Lower leg skin (tissue), 3 donors: ENCODE results near the gene SPRY4.

Source experiments
- POLR2A ChIP-seq, 2 donors: fragments of 450-650 bp; IDR thresholded peaks; one replicate each; pipeline ENCODE4 v1.6.1; 2016 to 2017; ENCODE audit warnings: antibody characterized with exemption in 2 of 2, mild to moderate bottlenecking in 1 of 2, moderate library complexity in 1 of 2
- TF ChIP-seq, protein P1 (sequence below), 3 donors: fragments of 450-650 bp; IDR thresholded peaks; one replicate each; pipeline ENCODE4 v1.5.1; 2016; ENCODE audit warnings: antibody characterized with exemption in 3 of 3, mild to moderate bottlenecking in 3 of 3, moderate library complexity in 2 of 3

DNA sequence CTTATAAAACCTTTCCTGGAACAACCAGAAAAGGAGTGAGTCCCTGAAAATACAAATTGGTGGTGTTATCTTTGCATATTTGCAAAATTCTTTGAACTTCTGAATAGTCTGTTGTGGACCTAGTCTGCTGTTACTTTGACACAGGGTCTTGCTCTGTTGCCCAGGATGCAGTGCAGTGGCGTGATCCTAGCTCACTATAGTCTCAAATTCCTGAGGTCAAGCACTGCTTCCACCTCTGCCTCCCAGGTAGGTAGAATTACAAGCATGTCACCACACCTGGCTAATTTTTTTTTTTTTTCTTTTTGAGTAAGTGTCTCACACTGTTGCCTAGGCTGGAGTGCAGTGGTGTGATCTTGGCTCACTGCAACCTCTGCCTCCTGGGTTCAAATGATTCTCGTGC, 43.7 kb upstream of the SPRY4 start:
- TF ChIP-seq, protein P1, sequence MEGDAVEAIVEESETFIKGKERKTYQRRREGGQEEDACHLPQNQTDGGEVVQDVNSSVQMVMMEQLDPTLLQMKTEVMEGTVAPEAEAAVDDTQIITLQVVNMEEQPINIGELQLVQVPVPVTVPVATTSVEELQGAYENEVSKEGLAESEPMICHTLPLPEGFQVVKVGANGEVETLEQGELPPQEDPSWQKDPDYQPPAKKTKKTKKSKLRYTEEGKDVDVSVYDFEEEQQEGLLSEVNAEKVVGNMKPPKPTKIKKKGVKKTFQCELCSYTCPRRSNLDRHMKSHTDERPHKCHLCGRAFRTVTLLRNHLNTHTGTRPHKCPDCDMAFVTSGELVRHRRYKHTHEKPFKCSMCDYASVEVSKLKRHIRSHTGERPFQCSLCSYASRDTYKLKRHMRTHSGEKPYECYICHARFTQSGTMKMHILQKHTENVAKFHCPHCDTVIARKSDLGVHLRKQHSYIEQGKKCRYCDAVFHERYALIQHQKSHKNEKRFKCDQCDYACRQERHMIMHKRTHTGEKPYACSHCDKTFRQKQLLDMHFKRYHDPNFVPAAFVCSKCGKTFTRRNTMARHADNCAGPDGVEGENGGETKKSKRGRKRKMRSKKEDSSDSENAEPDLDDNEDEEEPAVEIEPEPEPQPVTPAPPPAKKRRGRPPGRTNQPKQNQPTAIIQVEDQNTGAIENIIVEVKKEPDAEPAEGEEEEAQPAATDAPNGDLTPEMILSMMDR (IDR thresholded peaks at IDR 0.05), result no peak
- no peak for TF ChIP-seq POLR2A (IDR thresholded peaks at IDR 0.05)
